Measurements from ENCODE around the gene SSR3.
"Not testable (repeated sequence)": the region's sequence is repeated elsewhere in the genome, so short reads cannot be mapped to it uniquely, and the experiment has no call there.

The SSR3 gene

DNA sequence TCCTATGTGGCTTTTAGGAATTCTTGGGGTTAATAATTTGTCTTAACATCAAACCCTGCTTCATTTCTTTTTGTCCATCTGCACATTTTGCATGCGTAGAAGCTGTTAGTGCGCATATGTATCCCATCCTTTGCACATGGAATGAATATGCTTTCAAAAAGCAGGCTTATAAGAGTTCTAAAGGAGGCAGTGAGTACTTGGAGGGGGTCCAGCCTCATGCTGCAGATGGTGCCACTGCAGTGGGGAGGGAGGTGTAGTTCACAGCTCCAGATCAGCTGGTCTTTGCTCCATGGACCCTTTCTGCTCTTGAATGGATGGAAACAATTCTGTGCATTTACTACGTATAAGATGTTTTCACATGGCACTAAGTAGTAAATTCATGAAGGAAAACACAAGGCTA, 20.7 kb upstream of the SSR3 start:
- DNase-seq: no peak

GRCh38 chr3:156569881-156570280, 15.0 kb upstream of the SSR3 start:
- DNase-seq: not testable (repeated sequence)

DNA sequence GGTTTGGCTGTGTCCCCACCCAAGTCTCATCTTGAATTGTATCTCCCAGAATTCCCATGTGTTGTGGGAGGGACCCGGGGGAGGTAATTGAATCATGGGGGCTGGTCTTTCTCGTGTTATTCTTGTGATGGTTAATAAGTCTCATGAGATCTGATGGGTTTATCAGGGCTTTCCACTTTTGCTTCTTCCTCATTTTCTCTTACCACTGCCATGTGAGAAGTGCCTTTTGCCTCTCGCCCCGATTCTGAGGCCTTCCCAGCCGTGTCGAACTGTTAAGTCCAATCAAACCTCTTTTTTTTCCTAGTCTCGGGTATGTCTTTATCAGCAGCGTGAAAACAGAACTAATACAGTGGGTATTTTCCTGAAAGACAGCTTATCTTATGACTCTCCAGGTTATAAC, 14.1 kb upstream of the SSR3 start:
- not testable (repeated sequence) for DNase-seq

- no peak for DNase-seq
Observed at GRCh38 chr3:156563900-156564682, 9.2 kb upstream of the SSR3 start.

GRCh38 chr3:156562486-156562885, 7.6 kb upstream of the SSR3 start:
- DNase-seq: not testable (repeated sequence)

DNA sequence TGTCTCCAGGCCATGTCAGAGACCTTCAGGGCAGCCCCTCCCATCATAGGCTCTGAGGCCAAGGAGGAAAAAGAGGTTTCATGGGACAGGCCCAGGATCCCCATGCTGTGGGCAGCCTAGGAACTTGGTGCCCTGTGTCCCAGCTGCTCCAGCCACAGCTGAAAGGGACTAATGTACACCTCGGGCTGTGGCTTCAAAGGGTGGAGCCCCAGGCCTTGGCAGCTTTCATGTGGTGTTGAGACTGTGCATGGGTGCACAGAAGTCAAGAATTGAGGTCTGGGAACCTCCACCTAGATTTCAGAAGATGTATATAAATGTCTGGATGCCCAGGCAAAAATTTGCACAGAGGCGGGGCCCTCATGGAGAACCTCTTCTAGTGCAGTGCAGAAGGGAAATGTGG, 6.6 kb upstream of the SSR3 start:
- no peak for DNase-seq

GRCh38 chr3:156559321-156559720, 4.4 kb upstream of the SSR3 start:
- no peak for DNase-seq

- DNase-seq: no peak
Observed at GRCh38 chr3:156558389-156558788, 3.5 kb upstream of the SSR3 start.

DNA sequence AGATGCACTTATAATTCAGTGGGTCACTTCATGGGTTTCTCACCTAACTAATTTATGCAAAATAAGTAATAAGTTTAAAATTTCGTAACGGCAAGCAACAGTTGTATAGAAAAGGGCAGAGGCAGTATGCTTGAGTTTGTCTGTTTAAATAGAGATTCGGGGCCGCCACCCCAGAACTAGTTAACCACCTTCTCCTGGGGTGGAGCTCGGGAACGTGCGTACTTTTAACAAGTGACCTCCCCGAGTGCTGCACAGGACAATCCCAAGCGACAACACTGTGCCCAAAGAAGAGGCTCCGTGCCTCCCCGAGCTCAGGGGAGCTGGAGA, 439 bp downstream of the SSR3 start:
- DNase-seq: no peak

GRCh38 chr3:156553705-156554356, 1.1 kb downstream of the SSR3 start:
- no peak for DNase-seq

DNA sequence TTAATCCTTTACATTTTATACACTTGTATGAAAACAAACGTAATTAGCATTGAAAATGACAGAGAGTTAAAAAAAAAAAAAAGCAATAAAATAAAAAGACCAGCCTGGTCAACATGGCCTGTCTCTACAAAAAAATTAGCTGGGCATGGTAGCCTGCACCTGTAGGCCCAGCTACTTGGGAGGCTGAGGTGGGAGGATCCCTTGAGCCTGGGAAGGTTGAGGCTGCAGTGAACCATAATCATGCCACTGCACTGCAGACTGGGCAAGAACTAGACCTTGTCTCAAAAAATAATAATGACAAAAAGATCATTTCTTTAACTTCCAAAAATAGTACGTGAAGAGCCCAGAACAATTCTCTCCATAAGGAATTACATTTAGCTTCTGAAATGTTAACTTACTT, 1.9 kb downstream of the SSR3 start:
- DNase-seq: no peak

DNA sequence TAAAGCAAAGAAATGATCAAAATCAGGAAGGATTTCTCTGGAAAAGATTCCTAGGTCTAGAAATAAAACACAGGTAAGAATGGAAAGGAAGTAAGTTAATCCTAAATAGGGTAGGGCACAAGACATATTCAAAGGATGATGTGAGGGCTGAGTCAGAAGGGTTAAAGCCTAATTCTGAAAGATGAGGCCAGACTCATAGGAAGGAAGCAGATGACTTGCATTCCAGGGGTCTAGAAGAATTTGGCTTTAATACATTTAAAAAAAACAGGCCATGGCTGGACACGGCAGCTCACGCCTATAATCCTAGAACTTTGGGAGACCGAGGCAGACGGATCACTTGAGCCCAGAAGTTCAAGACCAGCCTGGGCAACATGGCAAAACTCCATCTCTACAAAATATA, 3.2 kb downstream of the SSR3 start:
- DNase-seq: no peak

- no peak for DNase-seq
Observed at GRCh38 chr3:156551261-156551660, 3.7 kb downstream of the SSR3 start.

DNA sequence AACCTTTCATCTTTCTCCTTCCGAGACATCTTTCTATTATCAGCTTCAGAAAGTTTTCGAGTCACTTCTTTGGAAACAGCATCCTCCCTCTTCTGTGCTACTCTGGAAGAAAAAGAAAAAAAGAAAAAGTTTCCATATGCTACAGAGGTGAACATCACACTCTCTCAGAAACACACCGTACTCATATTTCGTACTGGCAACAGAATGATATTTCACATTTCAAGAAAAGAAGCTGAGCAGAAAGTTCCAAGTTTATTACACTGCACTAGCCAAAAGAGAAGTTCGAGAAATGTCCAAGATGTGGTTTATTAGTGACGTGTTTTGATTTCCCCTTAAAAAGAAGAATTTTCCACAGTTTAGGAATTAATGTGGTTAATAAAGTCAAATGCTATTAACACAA, 6.0 kb downstream of the SSR3 start:
- DNase-seq: no peak

GRCh38 chr3:156548041-156548687, 6.8 kb downstream of the SSR3 start:
- DNase-seq: no peak

GRCh38 chr3:156547637-156548036, 7.3 kb downstream of the SSR3 start:
- no peak for DNase-seq

DNA sequence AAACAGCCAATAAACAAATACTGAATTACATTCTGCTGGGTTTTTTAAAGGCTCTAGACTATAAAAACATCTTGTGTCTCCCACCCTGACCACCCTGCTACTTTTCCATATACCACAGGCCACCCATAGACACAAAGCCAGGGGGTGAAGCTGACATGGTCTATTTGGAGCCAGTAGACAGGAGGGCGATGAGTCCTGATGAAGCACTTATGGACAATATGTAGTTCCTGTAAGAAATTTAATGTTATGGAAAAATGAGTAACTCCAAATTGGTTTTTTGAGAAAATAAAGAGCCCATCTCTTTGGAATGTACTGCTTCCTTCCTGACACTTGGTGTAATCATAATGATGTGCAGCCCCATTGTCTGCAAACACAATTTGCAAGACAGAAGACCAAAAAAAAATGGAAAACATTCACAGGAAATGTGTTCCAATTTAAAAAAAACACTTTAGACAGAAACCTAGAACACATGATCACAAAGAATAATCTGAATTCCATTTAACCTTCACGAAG, 11.8 kb downstream of the SSR3 start:
- no peak for DNase-seq

DNA sequence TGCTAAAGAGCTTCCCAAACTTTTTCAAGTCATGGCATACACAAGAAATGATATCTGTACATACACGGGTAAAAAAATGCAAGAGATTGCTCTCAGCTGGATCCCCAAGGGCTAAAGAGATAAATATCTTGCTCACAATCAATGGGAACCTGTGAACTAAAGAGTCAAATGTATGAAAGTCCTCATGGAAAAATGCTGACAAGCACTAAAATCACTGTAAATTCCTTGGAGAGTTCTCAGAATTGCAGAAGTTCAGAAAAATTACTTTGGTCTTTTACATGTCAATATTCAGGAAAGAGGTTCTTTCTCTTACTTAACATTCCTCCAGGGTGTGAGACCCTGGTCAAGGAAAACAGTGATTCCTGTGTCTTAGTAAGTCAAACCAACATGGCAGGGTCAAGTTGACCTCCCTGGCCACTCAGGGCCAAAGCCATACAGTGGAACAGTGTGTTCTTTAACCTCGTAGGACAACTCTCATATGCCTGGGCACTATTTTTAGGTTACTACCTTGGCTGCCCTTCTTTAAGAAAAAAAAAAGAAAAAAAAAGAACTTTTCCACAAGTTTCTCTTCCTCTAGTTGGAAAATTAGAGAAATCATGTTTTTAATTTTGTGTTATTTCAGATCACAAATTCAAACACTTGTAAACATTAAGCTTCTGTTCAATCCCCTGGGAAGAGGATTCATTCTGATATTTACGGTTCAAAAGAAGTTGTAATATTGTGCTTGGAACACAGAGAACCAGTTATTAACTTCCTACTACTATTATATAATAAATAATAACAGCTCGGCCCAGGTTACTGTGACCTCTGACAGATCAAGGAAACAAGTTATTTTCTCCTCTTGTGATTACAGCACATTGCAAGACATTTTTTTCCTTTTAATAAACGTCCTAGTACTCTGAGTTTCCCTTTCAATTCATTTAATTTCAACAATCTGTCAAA, 12.5 kb downstream of the SSR3 start:
- DNase-seq: no peak

GRCh38 chr3:156539802-156540201, 15.1 kb downstream of the SSR3 start:
- DNase-seq: no peak

DNA sequence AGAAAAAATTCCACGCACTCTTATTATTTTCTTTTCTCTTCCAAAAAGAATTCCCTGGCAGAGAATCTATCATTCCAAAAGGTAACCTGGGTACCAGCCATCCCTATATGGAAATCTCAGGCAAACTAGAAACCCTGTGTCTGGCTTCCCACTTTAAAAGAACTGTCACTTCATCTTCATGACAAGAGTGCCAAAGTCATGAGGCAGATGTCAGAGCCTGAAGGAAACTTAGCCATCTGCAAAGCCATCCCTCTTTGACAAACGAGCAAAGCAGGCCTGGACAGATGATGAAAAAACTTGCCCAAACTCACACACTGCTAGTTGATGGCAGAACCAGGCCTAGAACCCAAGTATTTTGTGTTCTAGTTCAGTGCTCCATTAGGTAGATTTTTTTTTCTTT, 15.9 kb downstream of the SSR3 start:
- DNase-seq: no peak

DNA sequence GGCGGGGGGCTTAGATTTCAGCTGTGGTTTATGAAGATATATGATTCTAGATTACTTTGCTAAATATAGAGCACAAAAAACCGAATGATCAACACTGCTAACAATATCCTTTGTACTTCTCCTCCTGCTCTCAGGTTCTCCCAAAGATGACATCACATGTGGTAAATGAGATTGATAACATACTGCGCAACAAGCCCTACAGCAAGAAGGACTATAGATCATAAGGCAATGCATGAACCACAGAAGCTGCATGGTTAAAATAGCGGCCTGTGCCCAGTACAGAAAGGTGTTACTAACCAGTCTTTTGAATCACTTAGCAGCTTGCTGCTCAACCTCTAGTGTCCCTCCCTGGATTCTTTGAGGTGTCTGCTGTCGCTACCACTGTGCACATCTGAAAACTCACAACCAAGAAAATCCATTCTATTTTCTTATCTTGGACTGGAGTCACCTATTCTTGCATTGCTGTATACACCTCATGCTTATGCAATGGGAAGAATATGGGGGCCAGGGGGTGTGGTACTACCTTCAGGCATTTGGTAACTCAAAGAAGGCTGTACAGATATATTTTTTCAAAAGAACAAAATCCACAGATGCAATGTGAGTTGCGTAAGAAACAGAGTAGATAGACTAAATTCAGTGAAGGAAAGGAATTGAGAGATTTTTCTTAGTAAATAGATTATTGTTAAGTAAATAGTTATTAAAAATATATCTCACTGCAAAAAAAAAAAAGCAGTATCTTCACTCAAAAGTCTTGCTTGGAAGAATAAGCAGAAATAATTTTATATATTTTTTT, 18.2 kb downstream of the SSR3 start:
- DNase-seq: no peak

DNA sequence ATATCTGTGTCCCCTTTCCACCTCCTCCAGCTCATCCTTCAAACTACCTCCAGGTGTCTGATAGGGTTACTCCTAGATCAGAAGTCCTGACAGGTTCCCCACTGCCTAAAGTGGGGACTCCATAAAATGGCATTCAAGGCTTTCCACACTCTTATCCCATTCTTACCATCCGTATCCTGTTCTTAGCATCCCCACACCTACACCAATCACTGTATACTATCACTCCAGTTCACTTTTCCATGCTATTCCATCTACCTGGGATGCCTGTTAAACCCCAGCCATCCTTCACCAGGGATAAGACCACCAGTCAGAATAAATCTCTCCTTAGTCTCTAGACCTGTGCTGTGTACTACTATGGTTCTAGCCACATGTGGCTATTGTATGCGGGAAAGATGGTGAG, 19.1 kb downstream of the SSR3 start:
- DNase-seq: no peak
